ENCODE results near the gene RTP1.
"Not testable (repeated sequence)": the region's sequence is repeated elsewhere in the genome, so short reads cannot be mapped to it uniquely, and the experiment has no call there.

RTP1 gene

GRCh38 chr3:187196573-187197334 is 532 bp upstream of the RTP1 start:
- in situ Hi-C loops (cut with MboI; ENCODE audit: low sequenced_read_pairs) = no loop called here

- in situ Hi-C loops (cut with MboI; ENCODE audit: low sequenced_read_pairs) = no loop called here
Observed at GRCh38 chr3:187198490-187198889, 1.2 kb downstream of the RTP1 start.

DNA sequence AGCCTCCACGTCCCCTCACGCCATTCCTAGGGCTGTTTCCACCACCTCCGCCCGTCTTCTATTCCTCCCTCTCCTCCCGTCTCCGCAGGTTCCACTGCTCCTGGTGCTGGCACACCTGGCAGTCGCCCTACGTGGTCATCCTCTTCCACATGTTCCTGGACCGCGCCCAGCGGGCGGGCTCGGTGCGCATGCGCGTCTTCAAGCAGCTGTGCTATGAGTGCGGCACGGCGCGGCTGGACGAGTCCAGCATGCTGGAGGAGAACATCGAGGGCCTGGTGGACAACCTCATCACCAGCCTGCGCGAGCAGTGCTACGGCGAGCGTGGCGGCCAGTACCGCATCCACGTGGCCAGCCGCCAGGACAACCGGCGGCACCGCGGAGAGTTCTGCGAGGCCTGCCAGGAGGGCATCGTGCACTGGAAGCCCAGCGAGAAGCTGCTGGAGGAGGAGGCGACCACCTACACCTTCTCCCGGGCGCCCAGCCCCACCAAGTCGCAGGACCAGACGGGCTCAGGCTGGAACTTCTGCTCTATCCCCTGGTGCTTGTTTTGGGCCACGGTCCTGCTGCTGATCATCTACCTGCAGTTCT is 2.3 kb downstream of the RTP1 start:
- in situ Hi-C loops (cut with MboI; ENCODE audit: low sequenced_read_pairs) = not testable (repeated sequence)

DNA sequence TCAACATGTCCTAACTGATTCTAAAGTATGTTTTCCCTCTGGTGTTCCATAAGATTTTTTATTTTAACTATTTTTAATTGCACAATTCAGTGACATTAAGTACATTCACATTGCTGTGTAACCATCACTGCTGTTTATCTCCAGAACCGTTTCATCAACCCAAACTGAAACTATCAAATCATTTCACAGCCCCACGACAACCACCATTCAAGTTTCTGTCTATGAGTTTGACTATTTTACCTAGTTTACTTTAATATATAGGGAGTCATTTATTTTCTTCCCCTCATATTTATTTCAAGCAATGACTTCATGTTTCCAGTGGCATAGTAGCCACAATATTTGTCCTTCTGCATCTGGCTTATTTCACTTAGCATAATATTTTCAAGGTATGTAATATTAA is 8.4 kb downstream of the RTP1 start:
- in situ Hi-C loops (cut with MboI; ENCODE audit: low sequenced_read_pairs) = no loop called here

- in situ Hi-C loops (cut with MboI; ENCODE audit: low sequenced_read_pairs) = no loop called here
Observed at GRCh38 chr3:187207062-187207461, 9.8 kb downstream of the RTP1 start.

- in situ Hi-C loops (cut with MboI; ENCODE audit: low sequenced_read_pairs) = no loop called here
Observed at GRCh38 chr3:187207624-187208023, 10.3 kb downstream of the RTP1 start.

DNA sequence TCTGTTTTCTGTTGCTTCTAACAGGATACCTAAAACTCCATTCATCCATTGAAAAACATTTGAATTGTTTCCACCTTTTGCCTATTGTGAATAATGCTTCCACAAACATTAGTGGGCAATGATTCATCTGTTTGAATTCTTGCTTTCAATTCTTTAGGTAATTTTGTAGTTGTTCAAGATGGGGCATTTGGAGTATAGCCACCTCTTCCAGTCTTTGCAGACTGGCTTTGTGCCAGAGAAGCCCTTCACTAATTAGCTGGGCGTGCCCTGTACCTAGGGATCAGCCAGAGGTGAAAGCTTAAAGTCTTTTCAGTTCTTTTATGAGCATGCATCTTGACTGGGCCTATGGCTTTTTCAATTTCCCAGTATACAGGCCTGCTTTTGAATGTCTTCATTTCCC is 10.9 kb downstream of the RTP1 start:
- in situ Hi-C loops (cut with MboI; ENCODE audit: low sequenced_read_pairs) = no loop called here

- in situ Hi-C loops (cut with MboI; ENCODE audit: low sequenced_read_pairs) = no loop called here
Observed at GRCh38 chr3:187209491-187209890, 12.2 kb downstream of the RTP1 start.

GRCh38 chr3:187210091-187210490 is 12.8 kb downstream of the RTP1 start:
- in situ Hi-C loops (cut with MboI; ENCODE audit: low sequenced_read_pairs) = no loop called here

DNA sequence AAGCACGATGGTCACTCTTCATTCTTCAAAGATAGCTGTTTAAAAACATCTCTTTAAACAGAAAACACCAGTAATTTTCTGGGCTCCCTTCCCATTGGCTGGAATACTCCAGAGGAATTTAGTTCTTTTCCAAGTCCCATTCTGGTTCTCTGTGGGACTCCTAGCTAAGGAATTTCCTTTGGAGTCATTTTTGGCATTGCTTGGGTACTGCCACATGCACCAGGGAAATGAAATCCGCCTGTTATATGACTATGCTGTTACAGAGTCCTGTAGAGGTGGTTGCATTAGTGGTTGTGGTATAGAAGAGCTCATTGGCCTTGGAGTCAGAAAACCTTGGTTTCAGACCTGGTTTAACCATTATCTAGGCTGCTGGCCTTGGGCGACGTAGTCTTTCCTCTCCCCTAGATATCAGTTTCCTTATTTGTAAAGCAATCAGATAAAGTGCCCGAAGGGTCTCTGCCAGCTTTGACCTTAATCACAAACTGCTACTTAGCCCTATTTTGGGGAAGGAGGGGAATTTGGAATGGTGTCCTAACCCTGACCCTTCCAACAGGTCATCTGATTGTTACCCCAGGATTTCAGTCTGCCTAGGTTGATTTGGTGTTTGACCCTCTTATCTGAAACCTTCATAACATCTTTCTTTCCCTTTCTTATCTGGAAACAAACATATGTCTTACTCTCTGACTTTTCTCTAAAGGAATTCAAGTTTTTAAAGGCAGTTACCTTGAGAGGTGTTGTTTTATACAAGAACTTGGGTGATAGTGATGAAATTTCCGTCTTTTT is 13.4 kb downstream of the RTP1 start:
- in situ Hi-C loops (cut with MboI; ENCODE audit: low sequenced_read_pairs) = no loop called here

GRCh38 chr3:187211532-187212195 is 14.4 kb downstream of the RTP1 start:
- in situ Hi-C loops (cut with MboI; ENCODE audit: low sequenced_read_pairs) = no loop called here

- in situ Hi-C loops (cut with MboI; ENCODE audit: low sequenced_read_pairs) = no loop called here
Observed at GRCh38 chr3:187212196-187212545, 14.9 kb downstream of the RTP1 start.

DNA sequence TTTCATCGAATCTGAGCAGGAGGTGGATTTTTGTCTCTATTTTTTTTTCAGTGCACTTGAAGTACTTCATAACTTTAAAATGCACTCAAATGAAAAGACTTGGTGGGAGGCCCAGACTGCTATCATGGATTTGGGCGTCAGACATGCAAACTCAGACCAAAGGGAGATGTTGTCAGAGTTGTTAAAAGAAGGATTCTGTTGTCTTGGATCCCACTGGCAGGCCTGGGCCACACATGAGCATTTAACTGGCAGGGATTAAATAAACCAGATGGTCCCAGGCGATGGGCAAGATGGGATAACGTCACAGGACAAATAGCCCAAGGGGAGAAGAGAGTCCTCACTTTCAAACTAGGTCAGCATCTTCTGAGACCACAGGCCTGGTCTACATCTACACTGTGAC is 15.4 kb downstream of the RTP1 start:
- in situ Hi-C loops (cut with MboI; ENCODE audit: low sequenced_read_pairs) = no loop called here

GRCh38 chr3:187213616-187214015 is 16.3 kb downstream of the RTP1 start:
- in situ Hi-C loops (cut with MboI; ENCODE audit: low sequenced_read_pairs) = no loop called here

- in situ Hi-C loops (cut with MboI; ENCODE audit: low sequenced_read_pairs) = no loop called here
Observed at GRCh38 chr3:187215460-187215859, 18.2 kb downstream of the RTP1 start.

- in situ Hi-C loops (cut with MboI; ENCODE audit: low sequenced_read_pairs) = no loop called here
Observed at GRCh38 chr3:187222801-187223200, 25.5 kb downstream of the RTP1 start.

- in situ Hi-C loops (cut with MboI; ENCODE audit: low sequenced_read_pairs) = no loop called here
Observed at GRCh38 chr3:187223799-187224198, 26.5 kb downstream of the RTP1 start.

DNA sequence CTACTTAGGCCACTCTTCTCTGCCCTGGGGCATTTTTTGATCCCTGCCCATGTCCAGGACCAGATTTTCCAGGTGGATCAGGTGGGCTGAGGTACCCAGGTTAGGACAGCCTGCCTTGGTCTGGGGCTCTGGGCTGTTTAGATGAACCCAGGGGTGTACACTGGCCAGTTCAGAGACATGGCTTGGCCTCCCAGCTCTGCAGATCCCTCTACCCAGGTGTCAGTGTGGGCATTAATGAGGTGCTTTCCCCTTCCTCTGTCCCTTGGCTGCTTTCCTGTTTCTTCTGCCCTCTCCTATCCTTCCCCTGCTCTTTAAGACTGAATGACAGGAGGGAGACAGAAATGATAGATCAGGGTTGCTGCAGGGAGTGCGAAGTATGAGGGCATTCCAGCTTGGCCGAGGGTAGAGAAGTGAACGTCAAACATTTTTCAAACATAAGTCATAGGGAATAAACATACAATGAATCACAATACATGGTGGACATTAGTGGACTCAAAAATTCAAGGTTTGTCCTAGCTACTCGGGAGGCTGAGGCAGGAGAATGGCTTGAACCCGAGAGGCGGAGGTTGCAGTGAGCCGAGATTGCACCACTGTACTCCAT is 30.5 kb downstream of the RTP1 start:
- in situ Hi-C loops (cut with MboI; ENCODE audit: low sequenced_read_pairs) = no loop called here

DNA sequence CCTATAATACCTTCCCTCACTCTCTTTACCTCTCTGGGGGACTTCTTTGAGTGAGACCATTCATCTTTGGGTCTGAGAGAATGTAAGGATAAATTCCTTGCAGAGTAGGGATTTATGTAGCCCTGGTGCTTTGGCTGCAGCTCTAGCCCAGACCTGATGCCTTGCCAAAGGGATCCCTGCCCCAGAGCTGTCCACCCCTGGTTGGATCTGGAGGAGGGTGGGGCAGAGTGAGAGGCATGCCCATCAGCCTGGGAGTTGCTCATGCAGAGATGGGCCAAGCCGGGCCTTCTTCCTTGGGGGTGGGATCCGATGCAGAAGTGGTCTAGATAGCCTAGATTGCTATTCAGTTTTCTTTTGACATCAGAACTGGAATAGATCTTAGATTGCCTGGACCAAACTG is 31.5 kb downstream of the RTP1 start:
- in situ Hi-C loops (cut with MboI; ENCODE audit: low sequenced_read_pairs) = no loop called here

DNA sequence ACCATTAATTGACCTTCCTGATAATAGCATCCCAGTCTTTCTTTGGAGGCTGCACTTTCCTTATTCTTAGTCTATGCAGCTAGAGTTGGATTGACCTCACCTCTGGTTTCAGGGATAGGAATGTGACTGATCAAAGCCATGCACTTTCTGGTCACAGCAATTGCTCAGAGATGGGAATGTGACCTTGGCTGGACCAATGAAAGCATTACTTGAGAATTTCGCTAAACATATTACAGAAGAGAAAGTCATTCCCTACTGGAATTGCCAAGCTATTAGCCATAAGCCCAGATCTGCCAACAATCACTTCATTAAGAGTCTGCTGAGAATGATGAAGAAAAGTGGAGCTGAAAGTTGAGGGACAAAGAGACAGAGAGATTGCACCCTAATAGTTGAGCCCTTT is 32.7 kb downstream of the RTP1 start:
- in situ Hi-C loops (cut with MboI; ENCODE audit: low sequenced_read_pairs) = no loop called here

DNA sequence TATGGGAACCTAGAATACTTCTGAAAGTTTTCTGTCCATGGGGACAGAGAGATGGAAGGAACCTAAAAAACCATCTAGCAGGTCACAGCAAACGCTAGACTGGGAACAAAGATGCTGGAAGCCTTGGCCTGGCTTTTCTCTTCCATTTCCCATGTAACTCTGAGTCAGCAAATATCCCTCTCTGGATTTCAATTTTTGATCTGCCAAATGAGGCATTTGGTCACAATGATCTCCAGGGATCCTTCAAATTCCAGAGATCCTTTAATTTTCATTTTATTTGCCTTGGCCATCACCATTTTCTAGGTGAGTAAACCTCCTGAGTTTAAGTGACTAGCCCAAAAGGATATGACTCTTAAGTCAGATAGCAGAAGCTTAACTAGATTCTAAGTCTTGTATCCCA is 39.7 kb downstream of the RTP1 start:
- in situ Hi-C loops (cut with MboI; ENCODE audit: low sequenced_read_pairs) = no loop called here
